ENCODE data around the gene HOXB9. TPM values are rescaled to one million over a fixed set of nuclear protein-coding genes. Genes with fewer than 3 reads are reported as not detected.

Gene HOXB9
- total RNA-seq, 1 experiment from 2014 or later = 65.9 TPM

GRCh38 chr17:48597528-48597777, 28.7 kb downstream of the HOXB9 start:
- POLR2A ChIA-PET = interaction anchor here (0.6 to 2.1 kb wide), 3 partner anchors 9 to 540 kb away, joined by 3 to 7 read pairs (median 5); no protein-coding TSS in a partner anchor
- Histone ChIP-seq H3K9me3 (ENCODE audit: control insufficient read depth, insufficient read depth, low read depth, low read length) (no peaks in the 10 kb centered on the region), H3K27ac (ENCODE audit: low read length) (peak overlapping the region; percentile 99), H3K27me3 (ENCODE audit: control insufficient read depth, insufficient read depth, low read length) (no peaks in the 10 kb centered on the region), H3K4me3 (ENCODE audit: low read depth in 2 of 2, low read length in 2 of 2) (peak overlapping the region; percentile 70 to 99), H3K36me3 (ENCODE audit: control insufficient read depth, insufficient read depth, low read length) (no peaks in the 10 kb centered on the region; the same call in 1 of the 2 replicates), H3K4me1 (ENCODE audit: control insufficient read depth, insufficient read depth, low read length) (peaks cover 54% of the 10 kb centered on the region)
- intact Hi-C loops (cut with micrococcal nuclease; ENCODE audit: unreplicated experiment) (no loop called here), in situ Hi-C loops (cut with HindIII; ENCODE audit: low pct_unique_long_range_greater_than_20kb, low sequenced_read_pairs) (no loop called here)
- CTCF ChIA-PET = no interaction called here
- no peak for TF ChIP-seq TCF7L2 (IDR thresholded peaks at IDR 0.05; ENCODE audit: low read depth, low read length)
- TF ChIP-seq SIN3A (IDR thresholded peaks at IDR 0.05; ENCODE audit: borderline replicate concordance, insufficient read depth, low read depth, low read length) = no peak
- TF ChIP-seq REST (IDR thresholded peaks at IDR 0.05; ENCODE audit: insufficient read depth in 1 of 2, low read depth in 2 of 2, low read length in 1 of 2) = no peak
- TF ChIP-seq CTCF (IDR thresholded peaks at IDR 0.05) = no peak
- TF ChIP-seq POLR2AphosphoS5 (IDR thresholded peaks at IDR 0.05; ENCODE audit: low read depth, low read length) = no peak
- no peak for ATAC-seq
- BruUV-seq (replicated peaks) = no TSS peak
- DNase-seq (ENCODE audit: low read depth, low spot score) = no peak

- TF ChIP-seq TCF7L2 (IDR thresholded peaks at IDR 0.05; ENCODE audit: low read depth, low read length) = no peak
- no peak for TF ChIP-seq REST (IDR thresholded peaks at IDR 0.05; ENCODE audit: insufficient read depth in 1 of 2, low read depth in 2 of 2, low read length in 1 of 2)
- 0 out of 2 replicates have a peak, but pooled peaks have one; percentile 42 for TF ChIP-seq SIN3A (IDR thresholded peaks at IDR 0.05; ENCODE audit: borderline replicate concordance, insufficient read depth, low read depth, low read length)
- TF ChIP-seq CTCF (IDR thresholded peaks at IDR 0.05) = peak; percentile 41
- TF ChIP-seq POLR2AphosphoS5 (IDR thresholded peaks at IDR 0.05; ENCODE audit: low read depth, low read length) = peak; percentile 64
- Histone ChIP-seq H3K4me3 (ENCODE audit: low read depth in 2 of 2, low read length in 2 of 2) (peak overlapping the region; percentile 70 to 99), H3K4me1 (ENCODE audit: control insufficient read depth, insufficient read depth, low read length) (peaks cover 55% of the 10 kb centered on the region), H3K27ac (ENCODE audit: low read length) (peak overlapping the region; percentile 99), H3K27me3 (ENCODE audit: control insufficient read depth, insufficient read depth, low read length) (no peaks in the 10 kb centered on the region), H3K36me3 (ENCODE audit: control insufficient read depth, insufficient read depth, low read length) (no peaks in the 10 kb centered on the region; the same call in 1 of the 2 replicates), H3K9me3 (ENCODE audit: control insufficient read depth, insufficient read depth, low read depth, low read length) (no peaks in the 10 kb centered on the region)
- peak; percentile 7 for ATAC-seq
- BruUV-seq (replicated peaks) = TSS peak; percentile 24
- DNase-seq (ENCODE audit: low read depth, low spot score) = no peak
- in situ Hi-C loops (cut with HindIII; ENCODE audit: low pct_unique_long_range_greater_than_20kb, low sequenced_read_pairs) = no loop called here
- intact Hi-C loops (cut with micrococcal nuclease; ENCODE audit: unreplicated experiment) = no loop called here
- ChIA-PET CTCF (interaction anchor here (0.6 kb wide), 1 partner anchor 20 kb away, joined by 3 read pairs; no protein-coding TSS in a partner anchor), POLR2A (interaction anchor here (0.6 to 1.0 kb wide), 4 partner anchors 8 to 56 kb away, joined by 3 to 13 read pairs (median 4); partner anchors contain the start of gene HOXB6)
These were observed 29.2 kb downstream of the HOXB9 start for GRCh38 chr17:48596735-48597527.

Data from Panc1 (cell line).